NT2/D1 (cell line): ENCODE data around the gene RAB11FIP5.
"Not testable (repeated sequence)": the region's sequence is repeated elsewhere in the genome, so short reads cannot be mapped to it uniquely, and the experiment has no call there.

ENCODE experiments used
- DNase-seq: peaks from one replicate; pipeline ENCODE4 v3.0.0-alpha.2; 2011; ENCODE audit warnings: low read depth, low spot score
- H3K27me3 ChIP-seq: 2 replicates; pipeline ENCODE4 v1.6.0; 2011; ENCODE audit warnings: mild to moderate bottlenecking; ENCODE audit not compliant: insufficient read length, insufficient read depth
- H3K36me3 ChIP-seq: 2 replicates; pipeline ENCODE4 v1.6.1; 2011; ENCODE audit warnings: mild to moderate bottlenecking, low read length, mixed read lengths; ENCODE audit not compliant: insufficient read depth, insufficient read length
- H3K4me1 ChIP-seq: 2 replicates; pipeline ENCODE4 v1.5.1; 2011; ENCODE audit not compliant: insufficient read depth, insufficient read length
- H3K4me3 ChIP-seq: 2 replicates; pipeline ENCODE4 v1.5.1; 2011; ENCODE audit warnings: low read depth; ENCODE audit not compliant: insufficient read length
- H3K9ac ChIP-seq: 2 replicates; pipeline ENCODE4 v1.6.0; 2011; ENCODE audit warnings: low read depth; ENCODE audit not compliant: insufficient read length
- H3K9me3 ChIP-seq: 2 replicates; pipeline ENCODE4 v1.5.1; 2011; ENCODE audit warnings: mild to moderate bottlenecking, low read length; ENCODE audit not compliant: insufficient read depth
- SUZ12 ChIP-seq: IDR thresholded peaks from 2 replicates; pipeline ENCODE4 v1.6.1; 2011; ENCODE audit not compliant: insufficient read length, insufficient read depth; ENCODE audit errors: extremely low read depth
- YY1 ChIP-seq: IDR thresholded peaks from 2 replicates; pipeline ENCODE4 v1.6.1; 2011; ENCODE audit not compliant: insufficient read length, insufficient read depth
- ZNF274 ChIP-seq: IDR thresholded peaks from 2 replicates; pipeline ENCODE4 v1.6.1; 2011; ENCODE audit warnings: mild to moderate bottlenecking, low read depth, low read length

RAB11FIP5 gene

DNA sequence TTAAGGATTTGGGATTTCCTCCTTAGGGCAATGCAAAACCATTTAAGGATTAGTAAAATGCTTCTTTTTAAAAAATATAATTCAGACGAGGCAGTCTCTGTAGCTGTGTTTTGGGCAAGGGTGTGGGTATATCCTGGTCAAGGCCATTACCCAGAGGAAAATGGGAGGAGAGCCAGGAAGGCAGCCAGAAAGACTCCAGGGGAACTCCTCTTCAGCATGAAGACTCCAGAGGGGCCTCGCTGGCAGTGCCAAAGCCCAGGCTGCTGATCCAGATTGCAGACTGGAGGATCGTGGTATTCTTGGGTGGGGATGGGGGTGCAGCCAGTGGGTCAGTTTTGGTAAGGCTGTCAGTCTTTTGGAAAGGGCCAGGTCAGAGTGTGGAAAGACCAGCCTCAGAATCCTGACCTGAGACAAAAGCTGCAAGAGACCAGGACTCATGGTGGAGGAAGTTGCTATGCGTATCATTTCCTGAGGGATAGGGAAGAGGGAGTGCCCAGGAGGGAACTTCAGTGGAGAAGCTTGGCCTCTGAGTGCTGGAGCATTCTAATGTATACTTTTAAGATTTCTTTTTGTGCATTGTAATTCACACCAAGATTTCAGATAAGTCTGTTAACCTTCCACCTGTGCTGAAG is 20.9 kb upstream of the RAB11FIP5 start:
- DNase-seq = no peak
- Histone ChIP-seq H3K9me3 (no peaks in the 10 kb centered on the region), H3K9ac (no peak overlapping the region), H3K4me1 (no peaks in the 10 kb centered on the region), H3K36me3 (no peaks in the 10 kb centered on the region), H3K27me3 (no peaks in the 10 kb centered on the region), H3K4me3 (no peak overlapping the region)
- TF ChIP-seq ZNF274 (no peak), YY1 (no peak), SUZ12 (no peak)

- H3K36me3 ChIP-seq = no peaks in the 10 kb centered on the region
- no peak for TF ChIP-seq ZNF274
- TF ChIP-seq SUZ12 = no peak
- no peak for TF ChIP-seq YY1
- H3K9me3 ChIP-seq = no peaks in the 10 kb centered on the region
These were observed 19.1 kb upstream of the RAB11FIP5 start for GRCh38 chr2:73131807-73132206.

GRCh38 chr2:73130790-73131189 is 18.0 kb upstream of the RAB11FIP5 start:
- no peaks in the 10 kb centered on the region for H3K4me1 ChIP-seq
- no peaks in the 10 kb centered on the region for H3K27me3 ChIP-seq
- H3K9me3 ChIP-seq = no peaks in the 10 kb centered on the region
- no peaks in the 10 kb centered on the region for H3K36me3 ChIP-seq
- TF ChIP-seq SUZ12 (no peak), YY1 (no peak), ZNF274 (no peak)
- no peak overlapping the region for H3K9ac ChIP-seq
- H3K4me3 ChIP-seq = no peak overlapping the region
- no peak for DNase-seq

More at GRCh38 chr2:73131807-73132206, 19.1 kb upstream of the RAB11FIP5 start:
- Histone ChIP-seq H3K4me3 (no peak overlapping the region), H3K9ac (no peak overlapping the region), H3K4me1 (no peaks in the 10 kb centered on the region), H3K27me3 (no peaks in the 10 kb centered on the region)
- no peak for DNase-seq

DNA sequence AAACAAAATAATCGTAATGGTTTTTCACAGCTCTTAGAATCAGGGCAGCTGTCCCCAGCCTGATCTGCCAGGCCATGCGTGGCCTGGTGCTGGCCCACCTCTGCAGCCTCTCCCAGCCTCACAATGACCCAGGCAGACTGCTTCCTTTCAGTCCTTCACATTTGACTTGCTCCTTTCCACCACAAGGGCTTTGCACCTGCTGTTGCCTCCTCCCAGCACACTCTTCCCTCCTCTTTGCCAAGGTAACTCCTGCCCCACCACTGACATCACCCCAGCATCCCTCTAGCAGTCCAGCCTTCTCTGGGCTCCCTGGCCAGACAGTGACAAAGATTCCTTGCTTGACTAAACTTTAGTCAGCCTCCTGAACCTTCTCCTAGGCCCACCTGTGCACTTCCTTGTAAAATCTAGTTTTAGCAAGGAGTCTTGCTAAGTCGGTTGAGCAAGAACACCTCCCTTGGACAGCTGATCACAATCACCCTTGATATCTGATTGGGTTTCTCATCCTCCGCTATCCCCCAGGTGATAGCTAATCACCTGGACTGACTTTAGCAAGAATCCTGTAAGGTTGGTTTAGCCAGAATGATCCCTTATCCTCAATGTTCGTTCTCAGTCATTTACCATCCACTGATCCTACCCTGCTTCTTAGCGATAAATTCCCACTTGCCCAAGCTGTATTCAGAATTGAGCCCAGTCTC is 16.2 kb upstream of the RAB11FIP5 start:
- H3K4me3 ChIP-seq = no peak overlapping the region
- TF ChIP-seq YY1 (no peak), ZNF274 (no peak), SUZ12 (no peak)
- no peak for DNase-seq

GRCh38 chr2:73122536-73122935 is 9.8 kb upstream of the RAB11FIP5 start:
- no peak overlapping the region for H3K9ac ChIP-seq
- no peaks in the 10 kb centered on the region for H3K27me3 ChIP-seq
- DNase-seq = no peak
- no peaks in the 10 kb centered on the region for H3K36me3 ChIP-seq
- no peak for TF ChIP-seq YY1
- TF ChIP-seq SUZ12 = no peak
- no peak for TF ChIP-seq ZNF274
- no peaks in the 10 kb centered on the region for H3K4me1 ChIP-seq
- H3K9me3 ChIP-seq = no peaks in the 10 kb centered on the region
- no peak overlapping the region for H3K4me3 ChIP-seq

More for the DNA sequence above, 16.2 kb upstream of the RAB11FIP5 start:
- H3K36me3 ChIP-seq = no peaks in the 10 kb centered on the region
- H3K4me1 ChIP-seq = no peaks in the 10 kb centered on the region
- H3K9ac ChIP-seq = no peak overlapping the region
- H3K27me3 ChIP-seq = no peaks in the 10 kb centered on the region
- H3K9me3 ChIP-seq = no peaks in the 10 kb centered on the region

DNA sequence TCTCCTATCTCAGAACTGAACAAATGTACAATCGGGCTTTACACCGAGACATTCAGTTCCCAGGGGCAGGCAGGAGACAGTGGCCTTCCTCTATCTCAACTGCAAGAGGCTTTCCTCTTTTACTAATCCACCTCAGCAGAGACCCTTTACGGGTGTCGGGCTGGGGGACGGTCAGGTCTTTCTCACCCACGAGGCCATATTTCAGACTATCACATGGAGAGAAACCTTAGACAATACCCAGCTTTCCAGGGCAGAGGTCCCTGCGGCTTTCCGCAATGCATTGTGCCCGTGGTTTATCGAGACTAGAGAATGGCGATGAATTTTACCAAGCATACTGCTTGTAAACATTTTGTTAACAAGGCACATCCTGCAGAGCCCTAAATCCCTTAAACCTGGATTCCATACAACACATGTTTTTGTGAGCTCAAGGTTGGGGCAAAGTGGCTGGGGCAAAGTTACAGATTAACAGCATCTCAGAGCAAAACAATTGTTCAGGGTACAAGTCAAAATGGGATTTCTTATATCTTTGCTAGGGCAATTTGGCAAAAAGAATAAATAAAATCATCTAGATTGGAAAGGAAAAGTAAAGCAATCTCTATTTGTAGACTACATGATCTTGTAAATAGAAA is 7.0 kb upstream of the RAB11FIP5 start:
- H3K9ac ChIP-seq, H3K4me1 ChIP-seq, H3K9me3 ChIP-seq, DNase-seq, H3K36me3 ChIP-seq, H3K27me3 ChIP-seq, H3K4me3 ChIP-seq: not testable (repeated sequence)

DNA sequence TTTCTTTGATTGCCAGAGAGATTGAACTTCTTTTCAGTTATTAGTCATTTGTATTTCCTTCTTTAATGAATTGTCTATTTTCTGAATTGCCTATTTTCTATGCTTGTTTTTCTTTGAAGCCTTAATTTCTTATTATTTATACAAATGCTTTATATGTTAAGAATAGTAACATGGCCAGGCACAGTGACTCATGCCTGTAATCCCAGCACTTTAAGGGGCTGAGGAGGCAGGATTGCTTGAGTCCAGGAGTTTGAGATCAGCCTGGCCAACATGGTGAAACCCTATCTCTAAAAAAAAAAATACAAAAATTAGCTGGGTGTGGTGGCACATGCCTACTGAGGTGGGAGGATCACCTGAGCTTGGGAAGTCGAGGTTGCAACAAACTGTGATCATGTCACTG is 4.7 kb upstream of the RAB11FIP5 start:
- DNase-seq = no peak
- TF ChIP-seq ZNF274 (no peak), SUZ12 (no peak), YY1 (no peak)
- peaks cover 3% of the 10 kb centered on the region for H3K27me3 ChIP-seq
- no peak overlapping the region for H3K9ac ChIP-seq
- H3K4me1 ChIP-seq = peaks cover 1% of the 10 kb centered on the region
- no peaks in the 10 kb centered on the region for H3K9me3 ChIP-seq
- H3K4me3 ChIP-seq = no peak overlapping the region
- H3K36me3 ChIP-seq = no peaks in the 10 kb centered on the region
